SU-DHL-6 (cell line): ENCODE measurements around the gene HBG1.

ENCODE experiments used
- H2AFZ ChIP-seq: fragments of 200-600 bp; sonication (generic); 2 replicates; pipeline ENCODE4 v1.6.1; 2014; ENCODE audit warnings: low read depth, mild to moderate bottlenecking, moderate library complexity, mixed read lengths, antibody characterized with exemption, low read length; ENCODE audit not compliant: severe bottlenecking
- H3F3A ChIP-seq: fragments of 200-600 bp; shearing (Covaris generic); 2 replicates; pipeline ENCODE4 v1.6.0; 2016; ENCODE audit warnings: antibody characterized with exemption, mild to moderate bottlenecking; ENCODE audit not compliant: insufficient read depth
- H3K27ac ChIP-seq: fragments of 200-600 bp; sonication (generic); 2 replicates; pipeline ENCODE4 v1.5.1; 2016; ENCODE audit warnings: low read depth, mild to moderate bottlenecking, low read length, moderate library complexity, mixed read lengths
- H3K27me3 ChIP-seq: fragments of 200-600 bp; sonication (generic), shearing (Covaris generic); 2 replicates; pipeline ENCODE4 v1.6.0; 2014; ENCODE audit warnings: mild to moderate bottlenecking, low read length
- H3K36me3 ChIP-seq: fragments of 200-600 bp; sonication (generic); 2 replicates; pipeline ENCODE4 v1.6.1; 2014; ENCODE audit warnings: mild to moderate bottlenecking, low read length, mixed read lengths
- H3K4me2 ChIP-seq: fragments of 300-600, 200-600 bp; shearing (Covaris generic), sonication (generic); 2 replicates; pipeline ENCODE4 v1.6.0; 2014; ENCODE audit warnings: low read length, low read depth, mild to moderate bottlenecking; ENCODE audit not compliant: poor library complexity, severe bottlenecking
- H3K4me3 ChIP-seq: fragments of 200-600 bp; sonication (generic); 2 replicates; pipeline ENCODE4 v1.5.1; 2014; ENCODE audit warnings: antibody characterized with exemption, low read length, mild to moderate bottlenecking, mixed read lengths; ENCODE audit not compliant: insufficient read depth, poor library complexity, severe bottlenecking
- H3K79me2 ChIP-seq: fragments of 200-600 bp; sonication (generic); 2 replicates; pipeline ENCODE4 v1.6.1; 2014; ENCODE audit warnings: mild to moderate bottlenecking, low read length, moderate library complexity; ENCODE audit not compliant: insufficient read depth
- H3K9ac ChIP-seq: fragments of 200-600 bp; sonication (generic); 2 replicates; pipeline ENCODE4 v1.7.0; 2014; ENCODE audit warnings: mild to moderate bottlenecking, low read length
- H3K9me2 ChIP-seq: fragments of 200-600 bp; sonication (generic); replicated peaks from 2 replicates; pipeline ENCODE4 v1.6.1; 2014; ENCODE audit warnings: low read length; ENCODE audit not compliant: insufficient read depth
- H3K9me3 ChIP-seq: fragments of 200-600 bp; sonication (generic); 2 replicates; pipeline ENCODE4 v1.6.1; 2014; ENCODE audit warnings: low read length, mixed read lengths; ENCODE audit not compliant: insufficient read depth
- H4K20me1 ChIP-seq: fragments of 200-600 bp; sonication (generic); 2 replicates; pipeline ENCODE4 v1.6.1; 2014; ENCODE audit warnings: low read depth, mild to moderate bottlenecking, antibody characterized with exemption, low read length, moderate library complexity, mixed read lengths
- CTCF ChIP-seq: fragments of 200-600 bp; sonication (generic); IDR thresholded peaks from one replicate; pipeline ENCODE4 v1.5.1; 2017; ENCODE audit warnings: antibody characterized with exemption, mild to moderate bottlenecking, low read length, moderate library complexity; ENCODE audit not compliant: insufficient read depth, poor library complexity, severe bottlenecking
- EZH2phosphoT487 ChIP-seq: fragments of 200-600 bp; sonication (generic), shearing (Covaris generic); conservative IDR thresholded peaks from 2 replicates; pipeline ENCODE4 v1.6.1; 2018; ENCODE audit warnings: mild to moderate bottlenecking, antibody characterized with exemption, low read length, moderate library complexity, mixed read lengths

The HBG1 gene

DNA sequence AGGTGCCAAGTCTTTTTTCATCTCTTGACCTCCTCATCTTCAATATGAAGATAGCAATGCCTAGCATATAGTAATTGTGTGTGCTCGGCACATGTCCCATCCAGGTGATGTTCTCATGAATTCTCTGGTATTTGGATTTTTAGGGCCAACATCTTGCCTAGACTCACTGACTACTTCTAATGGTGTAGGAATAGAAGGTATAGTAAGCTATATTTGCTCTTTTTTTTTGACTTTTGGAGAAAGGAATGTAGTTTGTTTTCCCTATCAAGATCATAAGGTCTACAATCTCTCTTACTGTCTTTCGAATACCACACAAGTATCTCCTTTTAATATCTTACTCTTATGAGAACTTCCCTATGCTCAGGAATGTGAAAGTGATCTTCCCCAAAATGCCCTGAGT, 18.5 kb downstream of the HBG1 start:
- Histone ChIP-seq H3K27ac (no peak overlapping the region), H3K4me2 (no peak overlapping the region), H3K9ac (no peak overlapping the region), H3K9me2 (no peaks in the 10 kb centered on the region), H4K20me1 (no peaks in the 10 kb centered on the region), H3K79me2 (no peaks in the 10 kb centered on the region), H3K27me3 (no peaks in the 10 kb centered on the region), H3K4me3 (no peak overlapping the region), H3K9me3 (no peaks in the 10 kb centered on the region), H2AFZ (no peak overlapping the region), H3F3A (no peaks in the 10 kb centered on the region), H3K36me3 (no peaks in the 10 kb centered on the region)
- no peak for TF ChIP-seq EZH2phosphoT487
- no peak for TF ChIP-seq CTCF

- Histone ChIP-seq H2AFZ (no peak overlapping the region), H3F3A (no peaks in the 10 kb centered on the region), H4K20me1 (no peaks in the 10 kb centered on the region), H3K27me3 (no peaks in the 10 kb centered on the region), H3K4me2 (no peak overlapping the region), H3K9ac (no peak overlapping the region), H3K4me3 (no peak overlapping the region), H3K27ac (no peak overlapping the region), H3K9me2 (no peaks in the 10 kb centered on the region), H3K9me3 (no peaks in the 10 kb centered on the region), H3K79me2 (no peaks in the 10 kb centered on the region), H3K36me3 (no peaks in the 10 kb centered on the region)
- TF ChIP-seq EZH2phosphoT487 (no peak), CTCF (no peak)
Measured at GRCh38 chr11:5230266-5230665, 19.4 kb downstream of the HBG1 start.

DNA sequence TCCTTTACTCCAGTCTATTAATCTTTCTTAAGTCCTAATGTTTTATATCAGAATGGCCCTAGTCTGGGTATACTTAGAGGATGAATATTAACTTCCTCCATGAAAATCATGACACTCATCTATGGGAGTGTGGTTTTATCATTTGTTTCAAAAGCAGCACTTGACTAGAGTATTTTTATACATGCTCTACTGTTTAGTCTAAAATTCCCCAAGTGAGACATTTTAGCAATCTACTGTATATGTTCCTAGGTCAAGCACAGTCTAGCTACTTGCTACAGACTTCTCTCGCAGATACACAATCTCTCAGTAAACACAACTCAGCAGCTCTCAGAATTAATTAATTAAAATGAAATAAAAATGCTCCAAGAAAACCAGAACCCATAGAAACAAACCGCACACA, 19.9 kb downstream of the HBG1 start:
- H2AFZ ChIP-seq = no peak overlapping the region
- no peaks in the 10 kb centered on the region for H3K9me3 ChIP-seq
- H3K9ac ChIP-seq = no peak overlapping the region
- no peak overlapping the region for H3K27ac ChIP-seq
- no peak overlapping the region for H3K4me2 ChIP-seq
- no peaks in the 10 kb centered on the region for H4K20me1 ChIP-seq
- H3K4me3 ChIP-seq = no peak overlapping the region
- no peaks in the 10 kb centered on the region for H3K79me2 ChIP-seq
- no peaks in the 10 kb centered on the region for H3K9me2 ChIP-seq
- H3K27me3 ChIP-seq = no peaks in the 10 kb centered on the region
- H3K36me3 ChIP-seq = no peaks in the 10 kb centered on the region
- no peak for TF ChIP-seq CTCF
- no peaks in the 10 kb centered on the region for H3F3A ChIP-seq

- H3K79me2 ChIP-seq = no peaks in the 10 kb centered on the region
- no peak overlapping the region for H3K4me2 ChIP-seq
- H3F3A ChIP-seq = no peaks in the 10 kb centered on the region
- H4K20me1 ChIP-seq = no peaks in the 10 kb centered on the region
- H3K9me3 ChIP-seq = no peaks in the 10 kb centered on the region
- no peaks in the 10 kb centered on the region for H3K9me2 ChIP-seq
- H3K27me3 ChIP-seq = no peaks in the 10 kb centered on the region
- H3K4me3 ChIP-seq = no peak overlapping the region
- TF ChIP-seq CTCF = no peak
- no peak for TF ChIP-seq EZH2phosphoT487
- H3K36me3 ChIP-seq = no peaks in the 10 kb centered on the region
- H3K9ac ChIP-seq = no peak overlapping the region
- no peak overlapping the region for H3K27ac ChIP-seq
- no peak overlapping the region for H2AFZ ChIP-seq
Measured at GRCh38 chr11:5229356-5229755, 20.3 kb downstream of the HBG1 start.
